GM21786 (cell line): ENCODE results near the gene CCDC88B.

Source experiments
- ATAC-seq: cut with Tn5 transposase; IDR thresholded peaks from one replicate; pipeline ENCODE4 v1.9.1; 2021; ENCODE audit not compliant: unreplicated experiment

Gene CCDC88B

DNA sequence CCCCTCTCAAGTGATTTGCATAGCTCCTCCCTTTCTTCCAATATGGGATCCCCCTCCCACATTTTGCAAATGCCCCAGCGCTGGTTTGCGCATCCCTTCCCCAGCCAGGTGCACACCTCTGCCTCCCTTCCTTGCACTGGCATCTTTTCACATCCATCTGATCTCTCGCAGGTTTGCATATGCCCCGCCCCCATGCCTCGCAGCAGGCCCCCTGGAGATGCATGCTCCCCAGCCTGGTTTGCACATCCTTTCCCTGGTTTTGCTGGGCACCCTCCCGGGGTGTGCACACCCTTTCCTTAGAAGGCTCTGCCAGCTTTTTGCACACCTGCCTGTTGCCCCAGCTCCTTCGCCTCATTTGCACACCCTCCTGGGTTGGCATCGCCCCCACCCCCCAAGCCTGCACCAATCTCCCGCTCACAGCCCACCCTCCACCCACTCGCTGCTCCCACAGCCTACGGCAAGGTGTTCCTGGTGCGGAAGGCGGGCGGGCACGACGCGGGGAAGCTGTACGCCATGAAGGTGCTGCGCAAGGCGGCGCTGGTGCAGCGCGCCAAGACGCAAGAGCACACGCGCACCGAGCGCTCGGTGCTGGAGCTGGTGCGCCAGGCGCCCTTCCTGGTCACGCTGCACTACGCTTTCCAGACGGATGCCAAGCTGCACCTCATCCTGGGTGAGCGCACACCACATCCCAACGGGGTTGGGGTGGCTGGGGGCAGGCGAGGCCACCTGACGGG, 19.9 kb downstream of the CCDC88B start:
- ATAC-seq, result no peak

DNA sequence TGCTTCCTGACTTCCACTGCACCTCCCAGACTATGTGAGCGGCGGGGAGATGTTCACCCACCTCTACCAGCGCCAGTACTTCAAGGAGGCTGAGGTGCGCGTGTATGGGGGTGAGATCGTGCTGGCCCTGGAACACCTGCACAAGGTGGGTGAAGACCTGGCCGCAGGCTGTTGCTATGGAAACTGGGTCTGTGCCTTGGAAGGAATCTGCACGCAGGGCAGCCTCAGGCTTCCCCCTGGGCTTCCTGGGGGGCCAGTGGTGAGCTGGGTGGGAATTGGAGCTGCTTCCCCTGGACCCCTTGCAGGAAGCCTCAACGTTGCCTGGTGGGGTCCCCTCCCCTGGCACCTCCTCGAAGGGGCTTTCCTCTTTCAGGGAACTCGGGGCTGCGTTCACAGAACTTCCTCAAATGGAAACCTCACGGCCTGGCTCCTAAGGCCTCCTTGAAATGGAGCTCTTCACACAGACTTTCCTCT, 20.5 kb downstream of the CCDC88B start:
- ATAC-seq, result no peak

DNA sequence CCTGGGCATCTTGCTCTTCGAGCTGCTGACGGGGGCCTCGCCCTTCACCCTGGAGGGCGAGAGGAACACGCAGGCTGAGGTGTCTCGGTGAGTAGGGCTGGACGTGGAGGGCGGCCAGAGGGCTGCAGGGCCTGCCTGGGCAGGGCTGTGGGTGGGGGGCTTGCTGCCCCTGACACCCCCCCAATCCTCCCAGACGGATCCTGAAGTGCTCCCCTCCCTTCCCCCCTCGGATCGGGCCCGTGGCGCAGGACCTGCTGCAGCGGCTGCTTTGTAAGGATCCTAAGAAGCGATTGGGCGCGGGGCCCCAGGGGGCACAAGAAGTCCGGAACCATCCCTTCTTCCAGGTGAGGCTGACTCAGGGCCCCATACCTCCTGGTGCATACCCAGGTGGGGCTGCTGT, 21.7 kb downstream of the CCDC88B start:
- ATAC-seq, result no peak

DNA sequence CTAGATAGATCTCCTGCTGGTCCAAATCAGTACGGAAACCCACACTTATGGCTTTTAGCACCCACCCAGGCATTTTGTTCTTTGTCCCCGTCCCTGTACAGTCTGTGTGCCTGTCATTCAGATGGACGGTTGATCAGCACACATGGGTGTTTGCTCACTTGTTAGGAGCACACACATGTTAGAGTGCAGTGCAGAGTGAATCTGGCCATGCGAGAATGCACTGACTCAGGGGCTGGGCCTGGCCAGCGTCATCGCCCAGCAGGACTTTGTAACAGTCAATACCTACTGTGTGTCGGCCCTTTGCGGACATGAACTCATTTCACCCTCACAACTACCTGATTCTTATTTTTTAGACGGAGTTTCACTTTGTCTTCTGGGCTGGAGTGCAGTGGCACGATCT, 22.3 kb downstream of the CCDC88B start:
- no peak for ATAC-seq

DNA sequence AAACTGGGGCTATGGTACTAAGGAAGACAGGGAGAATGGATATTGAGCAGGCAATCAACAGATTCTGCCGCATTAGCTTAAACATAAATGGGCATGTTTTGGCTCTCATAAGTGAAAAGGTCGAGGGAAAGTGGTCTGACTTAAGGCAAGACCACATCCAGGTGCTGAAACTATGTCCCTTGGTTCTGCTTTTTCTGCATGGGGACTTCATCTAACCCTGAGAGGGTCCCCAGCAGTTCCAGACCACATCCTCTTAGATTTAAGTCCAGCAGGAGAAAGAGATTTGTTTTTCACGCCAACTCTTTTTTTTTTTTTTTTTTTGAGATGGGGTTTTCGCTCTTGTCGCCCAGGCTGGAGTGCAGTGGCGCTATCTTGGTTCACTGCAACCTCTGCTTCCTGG, 24.4 kb downstream of the CCDC88B start:
- no peak for ATAC-seq

DNA sequence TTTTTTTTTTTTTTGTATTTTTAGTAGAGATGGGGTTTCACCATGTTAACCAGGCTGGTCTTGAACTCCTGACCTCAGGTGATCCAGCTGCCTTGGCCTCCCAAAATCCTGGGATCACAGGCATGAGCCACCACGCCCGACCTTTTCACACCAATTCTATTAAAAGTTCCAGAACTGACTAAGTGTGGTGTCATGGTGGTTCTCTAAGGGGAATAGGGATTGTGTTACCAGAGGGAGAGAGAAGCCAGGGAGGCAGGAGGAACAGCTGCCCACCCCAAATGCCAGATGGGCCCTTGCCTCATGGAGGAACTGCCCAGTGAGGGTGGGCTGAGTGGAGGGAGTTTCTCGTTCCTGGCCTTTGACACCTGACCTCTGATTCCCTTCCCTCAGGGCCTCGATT, 24.9 kb downstream of the CCDC88B start:
- ATAC-seq, result no peak

DNA sequence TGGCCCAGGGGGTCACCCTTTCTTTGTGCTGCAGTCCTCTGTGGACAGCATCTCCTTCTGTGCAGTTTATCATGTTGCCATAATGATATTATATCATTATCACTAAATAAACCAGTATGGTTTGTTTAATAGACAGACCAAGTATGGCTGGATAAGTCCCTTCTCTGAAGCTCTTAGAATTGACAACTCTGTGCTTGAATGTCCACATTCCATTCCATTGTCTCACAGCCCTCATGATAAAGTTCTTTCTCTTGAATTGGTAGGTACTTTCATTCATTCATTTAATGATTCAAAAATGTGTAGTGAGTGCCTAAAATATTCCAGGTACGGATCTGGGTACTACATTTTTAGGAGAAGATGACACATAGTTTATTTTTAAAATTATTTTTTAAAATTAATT, 26.7 kb downstream of the CCDC88B start:
- ATAC-seq, result no peak

DNA sequence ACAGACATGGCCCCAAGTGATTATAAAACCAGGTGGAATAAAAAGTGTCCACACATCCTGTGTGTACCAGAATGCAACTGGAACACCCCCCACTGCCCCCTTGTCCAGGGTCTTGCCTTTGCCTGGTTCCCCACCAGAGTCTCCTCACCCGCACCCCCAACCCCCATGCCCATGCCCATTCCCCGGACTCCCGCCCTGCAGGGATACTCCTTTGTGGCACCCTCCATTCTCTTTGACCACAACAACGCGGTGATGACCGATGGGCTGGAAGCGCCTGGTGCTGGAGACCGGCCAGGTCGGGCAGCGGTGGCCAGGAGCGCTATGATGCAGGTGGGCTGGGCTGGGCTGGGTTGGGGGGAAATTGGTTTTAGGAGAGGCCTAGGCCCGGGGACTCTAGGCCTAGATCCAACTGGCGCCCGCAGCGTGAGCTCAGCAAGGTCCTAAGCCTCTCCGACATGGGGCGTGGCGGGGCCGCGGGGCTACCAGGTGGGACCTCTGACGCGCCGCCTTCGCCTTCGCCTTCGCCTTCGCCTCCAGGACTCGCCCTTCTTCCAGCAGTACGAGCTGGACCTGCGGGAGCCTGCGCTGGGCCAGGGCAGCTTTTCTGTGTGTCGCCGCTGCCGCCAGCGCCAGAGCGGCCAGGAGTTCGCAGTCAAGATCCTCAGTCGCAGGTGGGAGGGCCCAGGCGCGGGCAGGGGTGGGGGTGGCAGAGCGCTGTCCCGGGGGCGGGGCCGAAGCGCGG, 28.1 kb downstream of the CCDC88B start:
- no peak for ATAC-seq

DNA sequence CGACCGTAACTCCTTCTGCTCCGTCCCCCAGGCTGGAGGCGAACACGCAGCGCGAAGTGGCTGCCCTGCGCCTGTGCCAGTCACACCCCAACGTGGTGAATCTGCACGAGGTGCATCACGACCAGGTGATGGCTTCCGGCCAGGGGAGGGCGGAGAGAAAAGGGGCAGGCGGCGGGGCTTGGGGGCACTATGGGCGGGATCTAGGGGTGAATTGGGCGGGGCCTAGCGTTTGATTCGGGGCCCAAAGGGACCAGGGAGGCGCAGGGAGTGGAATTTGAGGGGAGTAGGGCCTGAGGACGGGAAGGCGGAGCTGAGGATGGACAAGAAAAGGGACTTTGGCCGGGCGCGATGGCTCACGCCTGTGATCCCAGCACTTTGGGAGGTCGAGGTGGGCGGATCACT, 28.7 kb downstream of the CCDC88B start:
- no peak for ATAC-seq

DNA sequence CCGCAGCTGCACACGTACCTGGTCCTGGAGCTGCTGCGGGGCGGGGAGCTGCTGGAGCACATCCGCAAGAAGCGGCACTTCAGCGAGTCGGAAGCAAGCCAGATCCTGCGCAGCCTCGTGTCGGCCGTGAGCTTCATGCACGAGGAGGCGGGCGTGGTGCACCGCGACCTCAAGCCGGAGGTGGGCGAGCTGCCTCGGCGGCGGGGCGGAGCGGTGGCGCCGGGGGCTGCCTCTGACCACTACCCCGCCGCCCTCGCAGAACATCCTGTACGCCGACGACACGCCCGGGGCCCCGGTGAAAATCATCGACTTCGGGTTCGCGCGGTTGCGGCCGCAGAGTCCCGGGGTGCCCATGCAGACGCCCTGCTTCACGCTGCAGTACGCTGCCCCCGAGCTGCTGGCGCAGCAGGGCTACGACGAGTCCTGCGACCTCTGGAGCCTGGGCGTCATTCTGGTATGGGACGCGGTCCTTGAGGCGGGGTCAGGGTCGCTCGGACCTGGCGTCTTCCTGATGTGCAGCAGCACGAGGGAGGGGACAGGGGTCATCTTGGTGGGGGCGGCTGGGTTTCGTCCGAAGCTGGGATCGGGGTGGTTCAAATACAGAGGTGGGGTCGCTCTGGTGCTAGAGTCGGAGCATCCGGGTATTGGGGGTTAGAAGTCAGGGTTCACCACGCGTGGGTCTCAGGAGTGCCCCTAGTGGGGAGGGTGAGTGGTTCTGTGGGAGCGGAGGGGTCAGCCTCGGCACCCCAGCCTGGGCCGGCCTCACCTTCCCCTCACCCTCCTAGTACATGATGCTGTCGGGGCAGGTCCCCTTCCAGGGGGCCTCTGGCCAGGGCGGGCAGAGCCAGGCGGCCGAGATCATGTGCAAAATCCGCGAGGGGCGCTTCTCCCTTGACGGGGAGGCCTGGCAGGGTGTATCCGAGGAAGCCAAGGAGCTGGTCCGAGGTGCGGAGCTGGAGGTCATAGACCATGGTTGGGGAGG, 29.7 kb downstream of the CCDC88B start:
- no peak for ATAC-seq

DNA sequence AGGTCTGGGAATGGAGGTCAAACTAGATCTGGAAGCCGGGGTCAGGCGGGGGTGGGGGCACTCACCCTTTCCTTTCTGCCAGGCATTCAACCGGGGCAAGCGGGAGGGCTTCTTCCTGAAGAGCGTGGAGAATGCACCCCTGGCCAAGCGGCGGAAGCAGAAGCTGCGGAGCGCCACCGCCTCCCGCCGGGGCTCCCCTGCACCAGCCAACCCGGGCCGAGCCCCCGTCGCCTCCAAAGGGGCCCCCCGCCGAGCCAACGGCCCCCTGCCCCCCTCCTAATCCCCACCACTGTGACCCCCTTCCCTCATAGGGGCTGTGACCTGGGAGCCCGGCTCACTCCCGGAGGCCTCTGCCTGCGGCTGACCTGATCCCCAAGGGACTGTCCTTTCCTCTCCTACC, 31.2 kb downstream of the CCDC88B start:
- no peak for ATAC-seq

DNA sequence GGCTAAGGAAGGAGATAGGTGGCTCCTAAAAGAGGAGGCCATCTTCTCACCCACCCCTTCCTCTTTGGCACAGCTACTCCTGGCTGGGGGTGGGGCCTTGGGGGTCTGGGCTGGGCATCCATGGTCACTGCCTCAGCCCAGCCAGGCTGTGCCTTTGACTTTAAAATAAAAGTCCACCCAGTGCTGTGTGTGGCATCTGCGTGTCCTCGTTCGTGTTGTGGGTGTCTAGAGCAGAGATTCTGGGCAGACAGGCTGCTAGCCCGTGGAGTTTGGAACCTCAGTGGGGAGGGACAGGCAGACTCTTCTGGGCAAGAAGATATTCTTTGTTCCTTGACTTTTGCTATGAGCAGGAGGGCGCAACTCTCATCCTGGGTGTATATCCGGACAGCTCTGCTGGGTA, 32.0 kb downstream of the CCDC88B start:
- ATAC-seq, result no peak

DNA sequence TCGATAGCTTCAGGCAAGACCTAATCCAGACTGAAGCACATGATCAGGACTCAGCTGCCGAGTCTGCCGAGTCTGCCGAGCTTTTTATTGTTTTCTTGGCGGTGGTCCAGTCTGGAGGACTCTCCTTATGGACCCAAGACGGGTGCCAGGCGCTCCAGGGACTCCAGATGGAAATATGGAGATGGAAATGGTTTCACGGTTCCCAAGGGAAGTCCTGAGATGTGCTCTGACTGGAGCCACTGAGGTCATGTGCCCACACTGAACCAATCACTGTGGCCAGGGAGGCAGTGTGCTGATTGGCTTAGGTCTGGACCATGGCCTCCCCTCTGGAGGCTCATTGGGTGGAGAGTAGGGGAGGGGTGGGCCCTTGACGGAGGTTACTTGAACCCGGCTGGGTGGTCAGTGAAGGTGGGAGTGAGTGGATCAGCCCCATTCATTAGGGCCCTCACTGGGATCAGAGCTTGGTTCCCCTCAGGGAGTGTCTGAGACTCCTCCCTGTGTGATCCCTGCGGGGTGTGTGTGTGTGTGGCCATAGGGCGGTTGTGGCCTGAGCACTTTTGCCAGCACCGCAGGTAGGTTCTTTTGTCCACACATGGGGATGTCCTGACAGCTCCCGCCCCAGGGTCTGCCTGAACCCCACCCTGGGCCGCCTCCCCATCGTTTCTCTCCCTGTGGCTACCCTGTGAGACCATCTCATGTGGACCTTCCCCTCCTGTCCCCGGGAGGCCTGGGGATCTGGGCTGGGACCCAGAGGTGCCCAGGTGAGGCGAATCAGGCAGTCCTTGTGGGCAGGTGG, 33.0 kb downstream of the CCDC88B start:
- ATAC-seq, result no peak

DNA sequence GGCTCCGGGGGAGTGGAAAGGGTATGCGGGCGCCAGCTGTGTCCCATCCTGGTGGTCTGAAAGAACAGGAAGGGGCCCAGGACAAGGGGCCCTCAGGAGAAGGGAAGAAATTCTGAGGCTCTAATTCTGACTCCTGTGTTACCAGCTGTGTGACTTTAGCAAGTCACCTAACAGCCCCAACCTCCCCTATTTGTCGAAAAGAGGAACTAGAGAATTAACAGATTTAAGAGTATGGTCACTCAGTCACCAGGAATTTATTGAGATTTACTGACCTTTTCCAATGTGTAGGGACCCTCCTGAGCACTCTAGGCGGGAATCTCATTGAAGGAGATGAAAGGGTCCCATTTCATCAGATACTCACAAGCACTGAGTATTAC, 33.6 kb downstream of the CCDC88B start:
- no peak for ATAC-seq

DNA sequence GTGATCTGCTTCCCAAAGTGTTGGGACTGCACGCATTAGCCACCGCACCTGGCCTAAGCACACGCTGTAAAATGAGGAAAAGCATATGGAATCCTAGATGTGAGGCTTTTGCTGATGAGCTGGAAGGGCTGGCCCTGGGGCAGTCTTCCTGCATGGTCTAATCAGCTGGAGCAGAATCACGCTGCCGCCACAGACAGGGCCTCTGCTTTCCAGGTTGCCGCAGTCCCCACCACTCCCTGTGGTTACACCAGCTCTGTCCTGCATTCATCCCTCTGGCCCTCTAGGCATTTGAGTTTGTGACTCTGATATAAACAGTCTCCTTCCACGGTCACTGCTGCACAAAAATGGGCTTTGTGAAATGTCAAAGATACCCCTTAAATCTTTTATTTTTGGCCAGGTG, 36.1 kb downstream of the CCDC88B start:
- no peak for ATAC-seq

DNA sequence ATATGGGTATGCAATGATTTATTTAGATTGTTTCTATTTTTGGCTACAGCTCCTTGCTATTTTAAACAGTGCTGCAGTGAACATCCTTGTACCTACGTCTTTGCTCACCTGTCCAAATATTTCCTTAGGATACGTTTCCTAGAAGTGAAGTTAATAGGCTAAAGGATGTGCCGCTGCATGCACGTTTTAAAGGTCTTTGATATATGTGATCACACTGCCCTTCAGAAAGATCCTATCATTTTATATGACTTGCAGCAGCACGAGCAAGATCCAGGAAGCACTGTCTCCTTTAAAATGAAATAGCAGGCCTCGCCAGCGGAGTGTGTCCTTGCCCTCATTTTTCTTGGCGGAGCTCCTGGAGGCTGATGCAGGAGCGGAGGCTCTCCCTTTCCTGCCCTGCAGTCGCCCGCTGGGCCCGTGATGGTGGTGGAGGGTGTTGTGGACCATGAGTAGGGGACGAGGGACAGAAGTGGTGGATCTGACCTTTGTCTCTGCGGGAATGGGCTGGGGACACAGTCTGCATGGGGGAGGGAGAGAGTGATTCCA, 38.4 kb downstream of the CCDC88B start:
- no peak for ATAC-seq

DNA sequence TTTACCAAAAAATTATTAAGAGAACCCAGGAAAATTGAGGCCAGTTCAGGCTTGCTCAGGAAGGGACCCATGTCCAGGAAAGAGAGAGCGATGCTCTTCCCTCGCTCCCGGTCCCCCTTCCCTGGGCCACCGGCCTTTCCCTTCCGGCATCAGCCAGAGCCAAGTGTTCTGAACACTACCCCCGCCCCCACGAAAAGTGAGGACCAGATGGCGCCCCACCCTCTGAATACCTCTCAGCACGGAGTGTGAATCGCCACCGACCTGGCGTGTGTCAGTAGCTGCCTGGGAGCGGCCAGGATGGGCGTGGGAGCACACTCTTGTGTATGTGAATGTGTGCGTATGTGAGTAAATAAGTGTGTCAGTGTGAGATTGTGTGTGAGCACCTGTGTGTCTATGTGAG, 39.2 kb downstream of the CCDC88B start:
- ATAC-seq, result no peak

DNA sequence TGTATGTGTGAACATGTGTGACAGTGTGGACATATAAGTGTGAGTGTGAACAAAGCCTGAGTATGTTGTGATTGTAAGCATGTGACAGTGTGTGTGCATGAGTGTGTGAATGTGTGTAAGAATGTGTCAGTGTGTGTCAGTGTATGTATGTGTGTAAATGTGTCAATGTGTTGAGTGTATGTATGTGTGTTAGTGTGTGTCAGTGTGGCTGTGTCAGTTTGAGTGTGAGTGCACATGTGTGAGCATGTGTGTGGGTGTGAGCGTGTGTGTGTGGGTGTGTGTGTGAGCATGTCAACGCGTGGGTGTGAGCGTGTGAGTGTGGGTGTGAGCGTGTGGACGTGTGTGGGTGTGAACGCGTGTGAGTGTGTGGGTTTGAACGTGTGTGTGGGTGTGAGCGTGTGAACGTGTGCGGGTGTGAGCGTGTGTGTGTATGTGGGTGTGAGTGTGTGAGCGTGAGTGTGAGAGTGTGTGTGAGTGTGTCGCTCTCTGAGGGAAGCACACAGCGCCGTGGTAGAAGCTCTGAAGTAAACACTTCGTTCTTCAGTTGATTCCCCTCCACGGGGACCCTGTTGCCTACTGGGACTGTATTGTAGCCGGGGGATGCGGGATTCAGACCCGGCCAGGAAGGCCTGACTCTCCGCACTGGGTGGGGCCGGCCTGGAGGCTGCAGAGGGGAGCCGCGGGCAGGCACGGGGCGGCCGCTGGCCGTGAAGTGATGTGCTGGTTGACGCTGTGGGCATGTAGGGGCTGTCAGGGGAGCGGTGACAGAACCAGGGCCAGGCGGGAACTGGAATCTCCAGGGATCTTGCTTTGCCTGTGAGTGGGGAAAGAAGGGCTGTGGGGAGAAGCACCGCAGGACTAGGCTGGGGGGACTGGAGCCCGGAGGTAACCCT, 40.1 kb downstream of the CCDC88B start:
- ATAC-seq, result no peak

DNA sequence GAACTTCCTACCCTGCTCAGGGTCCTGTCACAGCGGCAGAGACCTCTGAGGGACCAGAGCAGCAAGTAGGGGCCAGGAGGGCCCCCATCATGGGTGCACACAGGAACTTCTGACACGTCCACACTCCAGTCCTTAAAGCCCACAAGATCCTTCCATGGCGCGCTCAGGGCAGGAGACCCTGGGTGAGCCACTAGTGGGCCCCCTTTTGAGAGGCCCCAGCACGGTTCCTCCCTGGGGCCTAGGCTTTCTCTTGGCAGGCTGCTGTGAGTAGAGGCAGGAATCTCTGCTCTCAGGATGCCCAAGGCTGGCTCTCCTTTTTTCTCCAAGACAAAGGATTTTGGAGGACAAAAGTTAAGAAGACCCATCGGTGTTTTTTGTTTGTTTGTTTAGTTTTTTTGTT, 41.3 kb downstream of the CCDC88B start:
- no peak for ATAC-seq
